GM13976 (cell line): ENCODE data around the gene REX1BD.
"Not testable (repeated sequence)": the region's sequence is repeated elsewhere in the genome, so short reads cannot be mapped to it uniquely, and the experiment has no call there.

Source experiments
- DNase-seq: peaks from one replicate; pipeline ENCODE4 v3.0.0; 2012; ENCODE audit warnings: low spot score
- in situ Hi-C: fragments of 300-500 bp; cut with MboI; formaldehyde crosslinking; loops from one replicate; pipeline ENCODE4 v1.12.0; 2022; ENCODE audit warnings: low sequenced_read_pairs, mixed read lengths, inconsistent platforms; ENCODE audit not compliant: unreplicated experiment
- TF ChIP-seq, protein P1 (sequence below): IDR thresholded peaks from 2 replicates; pipeline ENCODE4 v1.5.1; 2012; ENCODE audit warnings: borderline replicate concordance, mild to moderate bottlenecking; ENCODE audit not compliant: insufficient read depth; ENCODE audit errors: extremely low read depth, missing control alignments, control extremely low read depth

The REX1BD gene

GRCh38 chr19:18590273-18591272, 2.0 kb downstream of the REX1BD start:
- in situ Hi-C loops: no loop called here
- TF ChIP-seq, protein P1, sequence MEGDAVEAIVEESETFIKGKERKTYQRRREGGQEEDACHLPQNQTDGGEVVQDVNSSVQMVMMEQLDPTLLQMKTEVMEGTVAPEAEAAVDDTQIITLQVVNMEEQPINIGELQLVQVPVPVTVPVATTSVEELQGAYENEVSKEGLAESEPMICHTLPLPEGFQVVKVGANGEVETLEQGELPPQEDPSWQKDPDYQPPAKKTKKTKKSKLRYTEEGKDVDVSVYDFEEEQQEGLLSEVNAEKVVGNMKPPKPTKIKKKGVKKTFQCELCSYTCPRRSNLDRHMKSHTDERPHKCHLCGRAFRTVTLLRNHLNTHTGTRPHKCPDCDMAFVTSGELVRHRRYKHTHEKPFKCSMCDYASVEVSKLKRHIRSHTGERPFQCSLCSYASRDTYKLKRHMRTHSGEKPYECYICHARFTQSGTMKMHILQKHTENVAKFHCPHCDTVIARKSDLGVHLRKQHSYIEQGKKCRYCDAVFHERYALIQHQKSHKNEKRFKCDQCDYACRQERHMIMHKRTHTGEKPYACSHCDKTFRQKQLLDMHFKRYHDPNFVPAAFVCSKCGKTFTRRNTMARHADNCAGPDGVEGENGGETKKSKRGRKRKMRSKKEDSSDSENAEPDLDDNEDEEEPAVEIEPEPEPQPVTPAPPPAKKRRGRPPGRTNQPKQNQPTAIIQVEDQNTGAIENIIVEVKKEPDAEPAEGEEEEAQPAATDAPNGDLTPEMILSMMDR: no peak
- DNase-seq: peak; percentile 50

DNA sequence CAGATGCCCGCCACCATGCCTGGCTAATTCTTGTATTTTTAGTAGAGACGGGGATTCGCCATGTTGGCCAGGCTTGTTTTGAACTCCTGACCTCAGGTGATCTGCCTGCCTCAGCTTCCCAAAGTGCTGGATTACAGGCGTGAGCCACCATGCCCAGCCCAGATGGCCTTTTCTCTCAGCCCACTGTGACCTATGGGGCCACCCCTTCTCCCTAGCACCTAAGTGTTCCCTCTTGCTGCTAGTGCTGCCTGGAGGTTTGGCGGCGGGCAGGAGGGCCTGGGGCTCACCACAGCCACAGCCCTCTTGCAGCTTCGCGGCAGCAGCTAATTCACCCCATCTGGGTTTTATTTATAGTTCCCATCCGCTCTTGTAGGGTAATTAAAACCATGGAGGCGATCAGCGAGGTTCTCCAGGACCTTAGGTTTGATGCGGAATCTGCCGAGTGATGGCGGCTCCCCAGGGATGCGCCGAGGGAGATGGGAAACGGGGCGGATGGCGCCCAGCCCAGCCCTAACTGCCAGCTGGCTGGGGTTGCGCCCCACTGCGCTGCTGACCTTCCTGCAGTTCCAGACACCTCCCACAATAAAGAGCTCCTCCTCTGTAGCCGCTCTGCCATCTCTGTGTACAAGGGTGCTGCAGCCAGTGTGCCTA, 3.3 kb downstream of the REX1BD start:
- DNase-seq: no peak
- in situ Hi-C loops: no loop called here
- TF ChIP-seq, protein P1: no peak

DNA sequence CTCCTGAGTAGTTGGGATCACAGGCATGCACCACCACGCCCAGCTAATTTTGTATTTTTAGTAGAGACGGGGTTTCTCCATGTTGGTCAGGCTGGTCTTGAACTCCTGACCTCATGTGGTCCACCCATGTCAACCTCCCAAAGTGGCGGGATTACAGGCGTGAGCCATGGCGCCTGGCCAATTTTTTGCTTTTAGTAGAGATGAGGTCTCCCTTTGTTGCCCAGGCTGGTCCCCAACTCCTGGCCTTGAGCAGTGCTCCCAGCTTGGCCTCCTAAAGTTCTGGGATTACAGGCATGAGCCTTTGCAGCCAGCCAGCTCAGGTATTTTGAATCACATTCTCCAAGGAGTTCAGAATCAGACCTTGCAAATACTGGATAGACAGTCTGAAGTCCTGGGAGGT, 4.1 kb downstream of the REX1BD start:
- in situ Hi-C loops, DNase-seq: not testable (repeated sequence)

DNA sequence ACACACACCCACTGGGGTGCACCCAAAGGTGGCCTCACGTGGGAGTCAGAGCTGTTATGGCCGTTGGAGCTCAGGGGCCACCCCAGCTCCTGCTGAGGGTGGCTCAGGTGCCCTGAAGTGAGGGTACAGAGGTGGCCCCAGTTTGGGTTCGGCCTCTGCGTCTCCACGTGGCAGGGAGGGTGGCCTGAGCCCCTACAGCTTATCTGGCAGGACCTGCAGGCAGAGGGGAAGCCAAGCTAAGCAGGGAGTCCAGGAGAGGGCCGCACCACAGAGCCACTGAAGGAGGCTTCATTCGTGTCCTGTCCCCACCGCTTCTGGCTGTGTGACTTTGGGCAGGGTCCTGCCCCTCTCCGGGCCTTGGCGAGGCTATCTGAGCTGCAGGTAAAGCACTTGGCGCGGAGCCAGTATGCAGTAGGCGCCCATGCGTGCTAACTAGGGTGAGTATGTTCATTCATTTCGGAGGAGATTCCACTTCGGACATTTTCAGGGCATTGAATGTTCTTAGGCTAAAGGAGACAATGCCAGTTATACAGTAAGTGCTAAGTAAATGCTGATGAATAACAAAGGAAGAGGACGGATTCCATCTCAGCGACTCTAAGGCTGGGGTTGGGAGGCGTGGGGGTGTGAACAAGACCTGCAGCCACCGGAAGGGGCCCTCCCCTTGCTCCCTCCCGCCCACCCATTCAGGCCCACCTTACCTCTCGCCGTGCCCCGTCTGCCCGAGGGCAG, 4.9 kb downstream of the REX1BD start:
- TF ChIP-seq, protein P1: no peak
- in situ Hi-C loops: no loop called here
- DNase-seq: peak; percentile 51

DNA sequence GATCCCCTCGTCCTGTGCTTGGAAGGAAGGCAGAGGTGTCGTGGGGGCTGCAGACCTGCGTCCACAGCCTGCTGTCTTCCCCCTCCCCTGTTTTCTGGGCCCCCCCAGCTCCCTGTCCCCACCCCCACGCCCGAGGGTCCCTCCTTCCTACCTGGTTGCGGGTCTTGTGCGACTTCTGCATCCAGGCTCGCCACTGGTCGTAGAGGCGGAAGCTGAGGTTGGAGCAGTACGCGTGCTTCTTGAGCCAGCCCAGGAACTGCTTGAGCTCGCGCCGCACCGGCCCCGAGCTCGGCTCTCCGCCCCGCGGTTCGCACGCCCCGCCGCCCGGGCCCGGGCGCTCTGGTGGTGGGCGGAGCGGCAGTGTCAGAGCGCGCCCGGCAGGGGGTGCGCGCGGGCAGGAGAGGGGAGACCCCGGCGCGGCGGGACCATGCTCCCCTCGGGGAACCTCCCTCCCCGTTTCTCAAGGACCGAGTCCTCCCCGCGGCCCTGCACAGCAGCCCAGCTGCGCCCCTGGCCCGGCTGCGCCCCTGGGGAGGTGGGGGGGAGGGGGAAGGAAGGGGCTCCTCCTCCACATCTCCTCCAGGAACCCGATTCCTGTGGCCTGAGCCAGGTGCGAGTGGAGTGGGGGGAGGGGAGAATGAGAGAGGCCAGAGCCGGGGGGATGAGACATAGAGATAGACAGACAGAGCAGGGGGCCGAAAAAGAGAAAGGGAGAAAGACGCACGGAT, 5.7 kb downstream of the REX1BD start:
- in situ Hi-C loops: no loop called here
- TF ChIP-seq, protein P1: peak; percentile 89
- DNase-seq: peak; percentile 95

DNA sequence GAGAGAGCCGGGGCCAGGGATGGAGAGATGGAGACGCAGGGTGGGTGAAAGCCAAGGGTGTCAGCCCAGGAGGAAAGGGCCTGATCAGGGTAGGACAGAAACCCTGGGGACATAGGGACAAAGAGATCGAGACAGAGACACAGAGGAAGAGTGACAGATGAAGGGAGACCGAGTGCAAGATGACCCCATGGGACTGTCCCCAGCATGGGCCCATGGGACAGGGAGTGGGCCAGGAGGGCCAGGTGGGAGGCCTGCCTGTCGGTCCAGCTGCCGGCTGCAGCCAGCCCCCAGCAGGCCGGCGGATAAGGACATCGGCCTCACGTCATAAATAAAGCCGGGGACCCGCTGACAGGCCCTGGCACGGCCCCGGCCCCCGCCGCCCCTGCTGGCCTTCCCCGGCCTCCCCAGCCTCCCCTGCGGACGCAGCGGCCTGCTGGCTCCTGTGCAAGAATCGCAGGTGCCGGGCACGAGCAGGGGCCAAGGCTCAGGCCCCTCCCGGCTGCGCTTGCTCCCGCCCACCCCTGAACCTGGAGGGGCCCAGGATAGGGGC, 6.3 kb downstream of the REX1BD start:
- in situ Hi-C loops: no loop called here
- TF ChIP-seq, protein P1: no peak
- peak; percentile 64 for DNase-seq
